Endothelial cell of umbilical vein (primary cell): ENCODE measurements around the gene PGLYRP1. TPM values are rescaled to one million over a fixed set of nuclear protein-coding genes. Genes with fewer than 3 reads are reported as not detected.
A peak's percentile ranks its signal among the peaks of the same experiment; 100 is the strongest.

ENCODE experiments used
- BruUV-seq: library from RNA; stranded (reverse); fragments of 400-500 nt; replicated peaks from 2 replicates; lab custom pipeline; 2021; lab: Mats Ljungman, UMichigan
- CTCF ChIA-PET: fragments of 300-600, 350-600 bp; sonication (Branson Sonifier 250); formaldehyde crosslinking; loops from one replicate; lab custom pipeline; 2021; ENCODE audit warnings: antibody characterized with exemption, inconsistent platforms; lab: Charles Lee
- POLR2A ChIA-PET: fragments of 300-600, 350-600 bp; sonication (Branson Sonifier 250); formaldehyde crosslinking; loops from one replicate; lab custom pipeline; 2021; ENCODE audit warnings: antibody characterized with exemption, inconsistent platforms; lab: Charles Lee
- DNase-seq: peaks from one replicate; pipeline ENCODE4 v3.0.0-alpha.2; 2011; ENCODE audit warnings: low read depth, low spot score
- FAIRE-seq: peaks from 2 replicates; lab custom pipeline; 2011; peaks lifted over from hg19 to GRCh38; lab: Jason Lieb, UNC
- H2AFZ ChIP-seq: 2 replicates; pipeline ENCODE4 v1.6.0; 2012; ENCODE audit warnings: low read depth, low read length, control low read depth, inconsistent platforms
- H3K27ac ChIP-seq: 2 replicates; pipeline ENCODE4 v1.5.1; 2011; ENCODE audit warnings: low read depth, mild to moderate bottlenecking, control low read depth, low read length, moderate library complexity; ENCODE audit not compliant: insufficient read depth
- H3K27me3 ChIP-seq, 2 experiments: 2 replicates each; pipeline versions ENCODE4 v1.6.0 to v1.6.1; 2011; ENCODE audit warnings: low read length in 2 of 2, mixed read lengths in 1 of 2; ENCODE audit not compliant: control insufficient read depth in 2 of 2, insufficient read depth in 2 of 2
- H3K36me3 ChIP-seq, 2 experiments: 2 replicates in 1 of 2; 3 replicates in 1 of 2; pipeline ENCODE4 v1.5.1; 2011; ENCODE audit warnings: low read length in 2 of 2, mild to moderate bottlenecking in 1 of 2, moderate library complexity in 1 of 2; ENCODE audit not compliant: control insufficient read depth in 2 of 2, insufficient read depth in 2 of 2; ENCODE audit errors: extremely low read depth in 1 of 2
- H3K4me1 ChIP-seq: 3 replicates; pipeline ENCODE4 v1.5.1; 2011; ENCODE audit warnings: mild to moderate bottlenecking, low read length; ENCODE audit not compliant: control insufficient read depth, insufficient read depth; ENCODE audit errors: extremely low read depth
- H3K4me2 ChIP-seq: 2 replicates; pipeline ENCODE4 v1.6.1; 2011; ENCODE audit warnings: low read length, control low read depth, mixed read lengths; ENCODE audit not compliant: insufficient read depth
- H3K4me3 ChIP-seq, 3 experiments: fragments of 200-600 bp in 1 of 3; sonication (generic), shearing (Covaris generic) in 1 of 3; replicated peaks in 1 of 3; 2 replicates each; pipeline ENCODE4 v1.5.1; 2011 to 2016; ENCODE audit warnings: control low read depth in 3 of 3, low read length in 3 of 3, mild to moderate bottlenecking in 2 of 3, inconsistent platforms in 1 of 3, low read depth in 1 of 3, moderate library complexity in 1 of 3; ENCODE audit not compliant: insufficient read depth in 1 of 3
- H3K79me2 ChIP-seq: 2 replicates; pipeline ENCODE4 v1.6.0; 2012; ENCODE audit warnings: low read length, inconsistent platforms; ENCODE audit not compliant: control insufficient read depth, insufficient read depth
- H3K9ac ChIP-seq: replicated peaks from 2 replicates; pipeline ENCODE3; 2011; ENCODE audit warnings: low read length, control low read depth; ENCODE audit not compliant: insufficient read depth; ENCODE audit errors: extremely low read depth
- H3K9me1 ChIP-seq: replicated peaks from 3 replicates; pipeline ENCODE4 v1.6.0; 2011; ENCODE audit warnings: mild to moderate bottlenecking, low read length; ENCODE audit not compliant: control insufficient read depth, insufficient read depth; ENCODE audit errors: extremely low read depth
- H3K9me3 ChIP-seq: replicated peaks from 2 replicates; pipeline ENCODE4 v1.5.1; 2012; ENCODE audit warnings: low read length, inconsistent platforms; ENCODE audit not compliant: control insufficient read depth, insufficient read depth
- H4K20me1 ChIP-seq: replicated peaks from 2 replicates; pipeline ENCODE3; 2011; ENCODE audit warnings: mild to moderate bottlenecking, low read length; ENCODE audit not compliant: control insufficient read depth, insufficient read depth; ENCODE audit errors: extremely low read depth
- CTCF ChIP-seq, 2 donors: IDR thresholded peaks; 1 replicate in 1 of 2; 2 replicates in 1 of 2; pipeline ENCODE4 v1.5.1; 2011; ENCODE audit warnings: low read length in 2 of 2, mild to moderate bottlenecking in 2 of 2, moderate library complexity in 2 of 2, control low read depth in 1 of 2, inconsistent platforms in 1 of 2, low read depth in 1 of 2; ENCODE audit not compliant: insufficient read depth in 1 of 2; ENCODE audit errors: extremely low read depth in 1 of 2
- EZH2 ChIP-seq: IDR thresholded peaks from 2 replicates; pipeline ENCODE4 v1.6.1; 2012; ENCODE audit warnings: borderline replicate concordance, low read depth, mild to moderate bottlenecking, moderate library complexity, low read length, inconsistent platforms; ENCODE audit not compliant: severe bottlenecking
- FOS ChIP-seq: IDR thresholded peaks from 2 replicates; pipeline ENCODE4 v1.6.1; 2011; ENCODE audit warnings: mild to moderate bottlenecking, low read length, moderate library complexity, borderline replicate concordance; ENCODE audit not compliant: insufficient read depth
- GATA2 ChIP-seq: IDR thresholded peaks from 2 replicates; pipeline ENCODE4 v1.7.0; 2011; ENCODE audit warnings: low read depth, mild to moderate bottlenecking, moderate library complexity, mixed read lengths, low read length; ENCODE audit not compliant: insufficient read length, insufficient read depth
- JUN ChIP-seq: IDR thresholded peaks from 2 replicates; pipeline ENCODE4 v1.6.1; 2011; ENCODE audit warnings: borderline replicate concordance, low read depth; ENCODE audit not compliant: insufficient read length, insufficient read depth
- MAX ChIP-seq: IDR thresholded peaks from 2 replicates; pipeline ENCODE4 v1.6.1; 2011; ENCODE audit not compliant: insufficient read depth, insufficient read length
- MYC ChIP-seq: IDR thresholded peaks from one replicate; pipeline ENCODE4 v1.6.1; 2011; ENCODE audit warnings: mild to moderate bottlenecking, low read depth, low read length
- POLR2A ChIP-seq: IDR thresholded peaks from 2 replicates; pipeline ENCODE4 v1.6.1; 2012; ENCODE audit warnings: low read depth, mild to moderate bottlenecking, control low read depth, low read length
- POLR2AphosphoS5 ChIP-seq: IDR thresholded peaks from 2 replicates; pipeline ENCODE4 v1.6.1; 2012; ENCODE audit warnings: low read depth, mild to moderate bottlenecking, control low read depth, low read length, moderate library complexity; ENCODE audit not compliant: insufficient read depth
- dilution Hi-C: fragments of 300-500 bp; cut with MboI; formaldehyde crosslinking; loops from one replicate; pipeline ENCODE4 v1.15.0; 2019; ENCODE audit warnings: low sequenced_read_pairs; ENCODE audit not compliant: extremely low pct_ligation_motif_present
- intact Hi-C: fragments of 100-400 bp; cut with micrococcal nuclease; formaldehyde crosslinking; loops from one replicate; pipeline ENCODE4 v1.10.0; 2022
- polyA plus RNA-seq, 4 experiments: library from polyadenylated mRNA; depleted of rRNA in 3 of 4; stranded (reverse) in 3 of 4; unstranded in 1 of 4; fragments of >200 nt; gene quantifications; 2 replicates each; pipeline versions ENCODE4 v1.2.1 to v1.2.3, GENCODE V29; 2011 to 2012; ENCODE audit warnings: missing spikeins in 1 of 4
- total RNA-seq: library from RNA; stranded (reverse); gene quantifications from 2 replicates; pipeline ENCODE4 v1.2.3, GENCODE V29; 2021

PGLYRP1 gene
- total and polyA plus RNA-seq, 2 donors (not counting 3 experiments of a cell fraction or from before 2014, with no cell fraction given): not detected

GRCh38 chr19:46022061-46022430, 807 bp downstream of the PGLYRP1 start:
- ChIA-PET POLR2A (no interaction called here), CTCF (interaction anchor here (0.6 to 12.1 kb wide), 4 partner anchors 12 to 243 kb away, joined by 3 to 460 read pairs (median 3); no protein-coding TSS in a partner anchor)
- DNase-seq (no peak), FAIRE-seq (peak; percentile 28)
- BruUV-seq: no TSS peak
- no peak overlapping the region for H3K4me3 ChIP-seq
- no peaks in the 10 kb centered on the region for H3K79me2 ChIP-seq
- H3K4me1 ChIP-seq: peaks cover 5% of the 10 kb centered on the region
- dilution Hi-C loops: no loop called here
- no peak overlapping the region for H3K27ac ChIP-seq
- peaks cover 0 to 5% of the 10 kb centered on the region in 2 experiments for H3K36me3 ChIP-seq
- intact Hi-C loops: no loop called here
- TF ChIP-seq GATA2 (no peak), MYC (no peak), MAX (no peak), FOS (no peak), EZH2 (no peak), JUN (no peak), CTCF (IDR thresholded peaks at IDR 0.05; ENCODE audit: extremely low read depth in 1 of 2, insufficient read depth in 1 of 2, low read depth in 1 of 2, low read length in 2 of 2) (no peak), POLR2A (no peak), POLR2AphosphoS5 (no peak)
- H4K20me1 ChIP-seq: no peaks in the 10 kb centered on the region
- no peaks in the 10 kb centered on the region for H3K9me1 ChIP-seq
- no peak overlapping the region for H3K4me2 ChIP-seq
- H3K27me3 ChIP-seq: peaks cover 2 to 5% of the 10 kb centered on the region in 2 experiments
- no peak overlapping the region for H3K9ac ChIP-seq
- H3K9me3 ChIP-seq: no peaks in the 10 kb centered on the region
- no peak overlapping the region for H2AFZ ChIP-seq
